ENCODE measurements around the gene CENPT.

- TF ChIP-seq POLR2A (IDR thresholded peaks at IDR 0.05) = no peak
- no peak for TF ChIP-seq CTCF (IDR thresholded peaks at IDR 0.05)
Measured at GRCh38 chr16:67796099-67796718, 51.3 kb downstream of the CENPT start.

All from body of pancreas (tissue), 4 donors.